Loucy (cell line): ENCODE measurements around the gene ABAT.
"Not testable (repeated sequence)": the region's sequence is repeated elsewhere in the genome, so short reads cannot be mapped to it uniquely, and the experiment has no call there.

Source experiments
- H2AFZ ChIP-seq: fragments of 200-600 bp; sonication (generic); 2 replicates; pipeline ENCODE4 v1.6.0; 2016; ENCODE audit warnings: antibody characterized with exemption, mild to moderate bottlenecking, low read length, moderate library complexity
- H3F3A ChIP-seq: fragments of 200-600 bp; 2 replicates; pipeline ENCODE4 v1.6.0; 2016; ENCODE audit warnings: antibody characterized with exemption, low read depth, mild to moderate bottlenecking
- H3K27me3 ChIP-seq: fragments of 200-600 bp; sonication (generic); 2 replicates; pipeline ENCODE4 v1.6.1; 2014; ENCODE audit warnings: low read length, mild to moderate bottlenecking; ENCODE audit not compliant: insufficient read depth, poor library complexity, severe bottlenecking
- H3K36me3 ChIP-seq: fragments of 200-600 bp; sonication (generic); 2 replicates; pipeline ENCODE4 v1.6.1; 2016; ENCODE audit warnings: low read length; ENCODE audit not compliant: insufficient read depth
- H3K4me1 ChIP-seq: fragments of 200-600 bp; sonication (generic); 2 replicates; pipeline ENCODE4 v1.5.1; 2014; ENCODE audit warnings: low read length, mild to moderate bottlenecking; ENCODE audit not compliant: insufficient read depth, poor library complexity, severe bottlenecking
- H3K4me2 ChIP-seq: fragments of 200-600 bp; sonication (generic); 2 replicates; pipeline ENCODE4 v1.6.0; 2014; ENCODE audit warnings: antibody characterized with exemption, low read length, low read depth, mild to moderate bottlenecking; ENCODE audit not compliant: poor library complexity, severe bottlenecking
- H3K4me3 ChIP-seq: fragments of 200-600 bp; sonication (generic); 2 replicates; pipeline ENCODE4 v1.5.1; 2014; ENCODE audit warnings: low read length, mild to moderate bottlenecking, mixed read lengths; ENCODE audit not compliant: poor library complexity, severe bottlenecking
- H3K79me2 ChIP-seq: fragments of 200-600 bp; sonication (generic); 2 replicates; pipeline ENCODE4 v1.6.1; 2014; ENCODE audit warnings: low read length; ENCODE audit not compliant: insufficient read depth
- H3K9ac ChIP-seq: fragments of 200-600 bp; sonication (generic); 2 replicates; pipeline ENCODE4 v1.6.0; 2014; ENCODE audit warnings: mild to moderate bottlenecking, low read depth, low read length, moderate library complexity; ENCODE audit not compliant: poor library complexity, severe bottlenecking
- H3K9me2 ChIP-seq: fragments of 200-600 bp; sonication (generic); replicated peaks from 2 replicates; pipeline ENCODE4 v1.6.1; 2016; ENCODE audit warnings: low read depth, low read length, mixed read lengths
- H3K9me3 ChIP-seq: fragments of 200-600 bp; sonication (generic); 2 replicates; pipeline ENCODE4 v1.6.1; 2014; ENCODE audit warnings: mild to moderate bottlenecking, antibody characterized with exemption, low read length, low read depth; ENCODE audit not compliant: insufficient read depth
- H4K20me1 ChIP-seq: fragments of 200-600 bp; sonication (generic); 2 replicates; pipeline ENCODE4 v1.6.0; 2014; ENCODE audit warnings: antibody characterized with exemption, low read length, mild to moderate bottlenecking; ENCODE audit not compliant: insufficient read depth, poor library complexity, severe bottlenecking
- EZH2phosphoT487 ChIP-seq: fragments of 200-600 bp; IDR thresholded peaks from 2 replicates; pipeline ENCODE4 v1.6.1; 2018; ENCODE audit warnings: antibody characterized with exemption, mild to moderate bottlenecking, moderate library complexity, borderline replicate concordance
- TF ChIP-seq, protein P1 (sequence below): fragments of 200-600 bp; sonication (generic); conservative IDR thresholded peaks from 2 replicates; pipeline ENCODE4 v1.5.1; 2014; ENCODE audit warnings: mild to moderate bottlenecking, antibody characterized with exemption, low read length

Gene ABAT

DNA sequence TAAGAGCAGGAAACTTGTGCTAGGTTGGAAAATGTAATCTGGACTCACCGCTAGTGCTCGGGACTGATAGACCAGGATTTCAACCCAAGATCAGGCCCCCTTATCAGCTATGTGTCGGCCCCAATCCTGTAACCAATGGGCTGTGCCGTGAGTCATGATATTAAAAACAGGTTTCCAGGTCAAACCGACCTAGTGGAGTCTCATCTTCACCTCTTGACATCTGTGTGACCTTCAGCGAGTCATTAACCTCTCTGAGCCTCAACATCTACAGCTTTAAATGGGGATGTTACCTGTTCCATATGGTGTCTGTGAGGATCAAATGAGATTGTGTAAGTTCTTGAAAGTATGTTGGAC lies 123.7 kb downstream of the ABAT start:
- Histone ChIP-seq H3K36me3 (peaks cover 4% of the 10 kb centered on the region; the same call in 1 of the 2 replicates), H3K79me2 (peaks cover 51% of the 10 kb centered on the region), H3K4me3 (peak overlapping the region; percentile 85), H3F3A (no peaks in the 10 kb centered on the region), H3K4me2 (peak overlapping the region; percentile 81), H3K9me2 (no peaks in the 10 kb centered on the region), H2AFZ (peak overlapping the region; percentile 23; the same call in 1 of the 2 replicates), H3K27me3 (no peaks in the 10 kb centered on the region), H3K9me3 (no peaks in the 10 kb centered on the region), H3K9ac (peak overlapping the region; percentile 86), H4K20me1 (no peaks in the 10 kb centered on the region), H3K4me1 (peaks cover 6% of the 10 kb centered on the region)
- TF ChIP-seq, protein P1, sequence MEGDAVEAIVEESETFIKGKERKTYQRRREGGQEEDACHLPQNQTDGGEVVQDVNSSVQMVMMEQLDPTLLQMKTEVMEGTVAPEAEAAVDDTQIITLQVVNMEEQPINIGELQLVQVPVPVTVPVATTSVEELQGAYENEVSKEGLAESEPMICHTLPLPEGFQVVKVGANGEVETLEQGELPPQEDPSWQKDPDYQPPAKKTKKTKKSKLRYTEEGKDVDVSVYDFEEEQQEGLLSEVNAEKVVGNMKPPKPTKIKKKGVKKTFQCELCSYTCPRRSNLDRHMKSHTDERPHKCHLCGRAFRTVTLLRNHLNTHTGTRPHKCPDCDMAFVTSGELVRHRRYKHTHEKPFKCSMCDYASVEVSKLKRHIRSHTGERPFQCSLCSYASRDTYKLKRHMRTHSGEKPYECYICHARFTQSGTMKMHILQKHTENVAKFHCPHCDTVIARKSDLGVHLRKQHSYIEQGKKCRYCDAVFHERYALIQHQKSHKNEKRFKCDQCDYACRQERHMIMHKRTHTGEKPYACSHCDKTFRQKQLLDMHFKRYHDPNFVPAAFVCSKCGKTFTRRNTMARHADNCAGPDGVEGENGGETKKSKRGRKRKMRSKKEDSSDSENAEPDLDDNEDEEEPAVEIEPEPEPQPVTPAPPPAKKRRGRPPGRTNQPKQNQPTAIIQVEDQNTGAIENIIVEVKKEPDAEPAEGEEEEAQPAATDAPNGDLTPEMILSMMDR, result no peak
- TF ChIP-seq EZH2phosphoT487, result no peak

- Histone ChIP-seq H2AFZ (no peak overlapping the region), H3K4me3 (peak overlapping the region; percentile 85), H3K9me2 (no peaks in the 10 kb centered on the region), H3F3A (no peaks in the 10 kb centered on the region), H3K36me3 (peaks cover 6% of the 10 kb centered on the region; the same call in 1 of the 2 replicates), H4K20me1 (no peaks in the 10 kb centered on the region), H3K4me1 (peaks cover 6% of the 10 kb centered on the region), H3K9ac (peak overlapping the region; percentile 86), H3K9me3 (no peaks in the 10 kb centered on the region), H3K27me3 (no peaks in the 10 kb centered on the region), H3K4me2 (peak overlapping the region; percentile 81), H3K79me2 (peaks cover 51% of the 10 kb centered on the region)
- TF ChIP-seq, protein P1, result no peak
- no peak for TF ChIP-seq EZH2phosphoT487
Measured at GRCh38 chr16:8798535-8799157, 124.2 kb downstream of the ABAT start.

GRCh38 chr16:8801701-8802100 lies 127.3 kb downstream of the ABAT start:
- Histone ChIP-seq H3K27me3 (no peaks in the 10 kb centered on the region), H3K4me3 (no peak overlapping the region), H4K20me1 (no peaks in the 10 kb centered on the region), H3K9me2 (no peaks in the 10 kb centered on the region), H3K4me1 (no peaks in the 10 kb centered on the region), H3K79me2 (peaks cover 41% of the 10 kb centered on the region), H3K4me2 (no peak overlapping the region), H2AFZ (no peak overlapping the region), H3K9me3 (no peaks in the 10 kb centered on the region), H3F3A (no peaks in the 10 kb centered on the region), H3K9ac (no peak overlapping the region), H3K36me3 (peaks cover 15% of the 10 kb centered on the region; the same call in 1 of the 2 replicates)
- TF ChIP-seq EZH2phosphoT487, result no peak

GRCh38 chr16:8803733-8804132 lies 129.3 kb downstream of the ABAT start:
- H3K9me2 ChIP-seq, H3K4me3 ChIP-seq, H2AFZ ChIP-seq, H3F3A ChIP-seq, H3K27me3 ChIP-seq, H3K4me1 ChIP-seq, H4K20me1 ChIP-seq, H3K4me2 ChIP-seq, H3K9ac ChIP-seq, H3K9me3 ChIP-seq: not testable (repeated sequence)
- Histone ChIP-seq H3K36me3 (peaks cover 27% of the 10 kb centered on the region; the same call in 1 of the 2 replicates), H3K79me2 (peaks cover 23% of the 10 kb centered on the region)
